SK-N-SH (cell line): Measurements from ENCODE around the gene DRAP1.

Experiments used
- CHD2 ChIP-seq: fragments of 150-350 bp; IDR thresholded peaks from 2 replicates; pipeline ENCODE4 v1.6.1; 2018; ENCODE audit warnings: low read length; ENCODE audit not compliant: partially characterized antibody
- ELF1 ChIP-seq: IDR thresholded peaks from 2 replicates; pipeline ENCODE4 v1.4.0; 2012
- FOXM1 ChIP-seq: IDR thresholded peaks from 2 replicates; pipeline ENCODE4 v1.4.0; 2012; ENCODE audit warnings: low read depth, mild to moderate bottlenecking
- MXI1 ChIP-seq: IDR thresholded peaks from 2 replicates; pipeline ENCODE4 v1.6.1; 2012; ENCODE audit warnings: mild to moderate bottlenecking, low read depth, low read length, improper control_type of control experiment
- NRF1 ChIP-seq: IDR thresholded peaks from 2 replicates; pipeline ENCODE4 v1.6.1; 2012; ENCODE audit warnings: low read depth, mild to moderate bottlenecking, low read length
- RAD21 ChIP-seq: IDR thresholded peaks from 2 replicates; pipeline ENCODE4 v1.6.1; 2012; ENCODE audit warnings: mild to moderate bottlenecking, low read length
- TAF1 ChIP-seq: IDR thresholded peaks from 2 replicates; pipeline ENCODE4 v1.6.1; 2012; ENCODE audit warnings: low read depth, mild to moderate bottlenecking, low read length, moderate library complexity, borderline replicate concordance
- TF ChIP-seq, protein P1 (sequence below): fragments of 150-350 bp; IDR thresholded peaks from 2 replicates; pipeline ENCODE4 v1.6.1; 2017; ENCODE audit warnings: antibody characterized with exemption, low read length, low read depth, borderline replicate concordance
- TF ChIP-seq, protein P2 (sequence below): IDR thresholded peaks from 2 replicates; pipeline ENCODE4 v1.4.0; 2012; ENCODE audit warnings: low read depth
- TF ChIP-seq, protein P3 (sequence below): IDR thresholded peaks from 2 replicates; pipeline ENCODE4 v1.4.0; 2012; ENCODE audit warnings: low read depth, borderline replicate concordance
- TF ChIP-seq, protein P4 (sequence below): fragments of 200-600 bp; sonication (generic); IDR thresholded peaks from 2 replicates; pipeline ENCODE4 v1.6.1; 2017; ENCODE audit warnings: antibody characterized with exemption, mild to moderate bottlenecking, moderate library complexity
- TF ChIP-seq, protein P5 (sequence below): IDR thresholded peaks from 2 replicates; pipeline ENCODE4 v1.6.1; 2012; ENCODE audit warnings: mild to moderate bottlenecking, low read depth, low read length, moderate library complexity
- TF ChIP-seq, protein P6 (sequence below): fragments of 150-350 bp; IDR thresholded peaks from 2 replicates; pipeline ENCODE4 v1.6.1; 2016; ENCODE audit warnings: mild to moderate bottlenecking, low read depth, low read length

DNA sequence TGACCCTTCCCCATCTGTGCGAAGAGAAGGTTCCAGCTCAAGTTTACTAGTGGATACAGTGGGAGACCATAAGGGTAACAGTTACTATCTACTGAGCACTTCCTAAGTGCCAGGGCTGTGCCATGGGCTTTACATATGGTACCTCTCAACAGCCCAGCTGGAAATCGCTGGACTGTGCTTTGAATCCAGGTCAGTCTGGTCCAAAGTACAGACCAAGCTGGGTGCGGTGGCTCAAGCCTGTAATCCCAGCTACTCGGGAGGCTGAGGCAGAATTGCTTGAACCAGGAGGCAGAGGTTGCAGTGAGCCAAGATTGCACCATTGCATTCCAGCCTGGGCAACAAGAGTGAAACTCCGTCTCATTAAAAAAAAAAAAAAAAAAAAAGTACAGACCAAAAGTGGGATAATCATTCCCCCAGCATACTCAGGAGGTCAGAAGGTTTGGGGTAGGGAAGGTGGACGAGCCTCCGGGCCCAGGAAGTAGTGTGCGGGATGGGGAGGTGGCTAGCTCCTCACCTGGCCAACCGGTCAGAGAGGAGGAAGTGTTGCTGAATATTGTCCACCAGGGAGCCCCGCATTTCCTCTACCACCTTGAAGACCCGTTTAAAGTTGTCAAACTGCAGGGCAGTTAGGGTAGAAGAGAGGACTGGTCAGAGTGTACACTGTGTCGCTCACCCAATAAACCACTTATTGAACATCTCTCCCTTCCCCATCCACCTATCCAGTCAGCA, 33.3 kb upstream of the DRAP1 start:
- TF ChIP-seq, protein P1, sequence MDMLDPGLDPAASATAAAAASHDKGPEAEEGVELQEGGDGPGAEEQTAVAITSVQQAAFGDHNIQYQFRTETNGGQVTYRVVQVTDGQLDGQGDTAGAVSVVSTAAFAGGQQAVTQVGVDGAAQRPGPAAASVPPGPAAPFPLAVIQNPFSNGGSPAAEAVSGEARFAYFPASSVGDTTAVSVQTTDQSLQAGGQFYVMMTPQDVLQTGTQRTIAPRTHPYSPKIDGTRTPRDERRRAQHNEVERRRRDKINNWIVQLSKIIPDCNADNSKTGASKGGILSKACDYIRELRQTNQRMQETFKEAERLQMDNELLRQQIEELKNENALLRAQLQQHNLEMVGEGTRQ: no peak
- TF ChIP-seq FOXM1 (no peak), NRF1 (no peak), MXI1 (no peak), TAF1 (no peak), RAD21 (no peak), ELF1 (no peak), CHD2 (no peak)
- TF ChIP-seq, protein P2, sequence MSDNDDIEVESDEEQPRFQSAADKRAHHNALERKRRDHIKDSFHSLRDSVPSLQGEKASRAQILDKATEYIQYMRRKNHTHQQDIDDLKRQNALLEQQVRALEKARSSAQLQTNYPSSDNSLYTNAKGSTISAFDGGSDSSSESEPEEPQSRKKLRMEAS: no peak
- TF ChIP-seq, protein P3, sequence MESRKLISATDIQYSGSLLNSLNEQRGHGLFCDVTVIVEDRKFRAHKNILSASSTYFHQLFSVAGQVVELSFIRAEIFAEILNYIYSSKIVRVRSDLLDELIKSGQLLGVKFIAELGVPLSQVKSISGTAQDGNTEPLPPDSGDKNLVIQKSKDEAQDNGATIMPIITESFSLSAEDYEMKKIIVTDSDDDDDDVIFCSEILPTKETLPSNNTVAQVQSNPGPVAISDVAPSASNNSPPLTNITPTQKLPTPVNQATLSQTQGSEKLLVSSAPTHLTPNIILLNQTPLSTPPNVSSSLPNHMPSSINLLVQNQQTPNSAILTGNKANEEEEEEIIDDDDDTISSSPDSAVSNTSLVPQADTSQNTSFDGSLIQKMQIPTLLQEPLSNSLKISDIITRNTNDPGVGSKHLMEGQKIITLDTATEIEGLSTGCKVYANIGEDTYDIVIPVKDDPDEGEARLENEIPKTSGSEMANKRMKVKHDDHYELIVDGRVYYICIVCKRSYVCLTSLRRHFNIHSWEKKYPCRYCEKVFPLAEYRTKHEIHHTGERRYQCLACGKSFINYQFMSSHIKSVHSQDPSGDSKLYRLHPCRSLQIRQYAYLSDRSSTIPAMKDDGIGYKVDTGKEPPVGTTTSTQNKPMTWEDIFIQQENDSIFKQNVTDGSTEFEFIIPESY: no peak
- TF ChIP-seq, protein P4, sequence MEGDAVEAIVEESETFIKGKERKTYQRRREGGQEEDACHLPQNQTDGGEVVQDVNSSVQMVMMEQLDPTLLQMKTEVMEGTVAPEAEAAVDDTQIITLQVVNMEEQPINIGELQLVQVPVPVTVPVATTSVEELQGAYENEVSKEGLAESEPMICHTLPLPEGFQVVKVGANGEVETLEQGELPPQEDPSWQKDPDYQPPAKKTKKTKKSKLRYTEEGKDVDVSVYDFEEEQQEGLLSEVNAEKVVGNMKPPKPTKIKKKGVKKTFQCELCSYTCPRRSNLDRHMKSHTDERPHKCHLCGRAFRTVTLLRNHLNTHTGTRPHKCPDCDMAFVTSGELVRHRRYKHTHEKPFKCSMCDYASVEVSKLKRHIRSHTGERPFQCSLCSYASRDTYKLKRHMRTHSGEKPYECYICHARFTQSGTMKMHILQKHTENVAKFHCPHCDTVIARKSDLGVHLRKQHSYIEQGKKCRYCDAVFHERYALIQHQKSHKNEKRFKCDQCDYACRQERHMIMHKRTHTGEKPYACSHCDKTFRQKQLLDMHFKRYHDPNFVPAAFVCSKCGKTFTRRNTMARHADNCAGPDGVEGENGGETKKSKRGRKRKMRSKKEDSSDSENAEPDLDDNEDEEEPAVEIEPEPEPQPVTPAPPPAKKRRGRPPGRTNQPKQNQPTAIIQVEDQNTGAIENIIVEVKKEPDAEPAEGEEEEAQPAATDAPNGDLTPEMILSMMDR: no peak
- TF ChIP-seq, protein P5, sequence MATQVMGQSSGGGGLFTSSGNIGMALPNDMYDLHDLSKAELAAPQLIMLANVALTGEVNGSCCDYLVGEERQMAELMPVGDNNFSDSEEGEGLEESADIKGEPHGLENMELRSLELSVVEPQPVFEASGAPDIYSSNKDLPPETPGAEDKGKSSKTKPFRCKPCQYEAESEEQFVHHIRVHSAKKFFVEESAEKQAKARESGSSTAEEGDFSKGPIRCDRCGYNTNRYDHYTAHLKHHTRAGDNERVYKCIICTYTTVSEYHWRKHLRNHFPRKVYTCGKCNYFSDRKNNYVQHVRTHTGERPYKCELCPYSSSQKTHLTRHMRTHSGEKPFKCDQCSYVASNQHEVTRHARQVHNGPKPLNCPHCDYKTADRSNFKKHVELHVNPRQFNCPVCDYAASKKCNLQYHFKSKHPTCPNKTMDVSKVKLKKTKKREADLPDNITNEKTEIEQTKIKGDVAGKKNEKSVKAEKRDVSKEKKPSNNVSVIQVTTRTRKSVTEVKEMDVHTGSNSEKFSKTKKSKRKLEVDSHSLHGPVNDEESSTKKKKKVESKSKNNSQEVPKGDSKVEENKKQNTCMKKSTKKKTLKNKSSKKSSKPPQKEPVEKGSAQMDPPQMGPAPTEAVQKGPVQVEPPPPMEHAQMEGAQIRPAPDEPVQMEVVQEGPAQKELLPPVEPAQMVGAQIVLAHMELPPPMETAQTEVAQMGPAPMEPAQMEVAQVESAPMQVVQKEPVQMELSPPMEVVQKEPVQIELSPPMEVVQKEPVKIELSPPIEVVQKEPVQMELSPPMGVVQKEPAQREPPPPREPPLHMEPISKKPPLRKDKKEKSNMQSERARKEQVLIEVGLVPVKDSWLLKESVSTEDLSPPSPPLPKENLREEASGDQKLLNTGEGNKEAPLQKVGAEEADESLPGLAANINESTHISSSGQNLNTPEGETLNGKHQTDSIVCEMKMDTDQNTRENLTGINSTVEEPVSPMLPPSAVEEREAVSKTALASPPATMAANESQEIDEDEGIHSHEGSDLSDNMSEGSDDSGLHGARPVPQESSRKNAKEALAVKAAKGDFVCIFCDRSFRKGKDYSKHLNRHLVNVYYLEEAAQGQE: no peak
- TF ChIP-seq, protein P6, sequence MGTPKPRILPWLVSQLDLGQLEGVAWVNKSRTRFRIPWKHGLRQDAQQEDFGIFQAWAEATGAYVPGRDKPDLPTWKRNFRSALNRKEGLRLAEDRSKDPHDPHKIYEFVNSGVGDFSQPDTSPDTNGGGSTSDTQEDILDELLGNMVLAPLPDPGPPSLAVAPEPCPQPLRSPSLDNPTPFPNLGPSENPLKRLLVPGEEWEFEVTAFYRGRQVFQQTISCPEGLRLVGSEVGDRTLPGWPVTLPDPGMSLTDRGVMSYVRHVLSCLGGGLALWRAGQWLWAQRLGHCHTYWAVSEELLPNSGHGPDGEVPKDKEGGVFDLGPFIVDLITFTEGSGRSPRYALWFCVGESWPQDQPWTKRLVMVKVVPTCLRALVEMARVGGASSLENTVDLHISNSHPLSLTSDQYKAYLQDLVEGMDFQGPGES: no peak
